ENCODE measurements around the gene OOSP3.

- no peak for TF ChIP-seq POLR2AphosphoS5 (IDR thresholded peaks at IDR 0.05; ENCODE audit: low read depth, low read length)
- TF ChIP-seq SIN3A (IDR thresholded peaks at IDR 0.05; ENCODE audit: borderline replicate concordance, insufficient read depth, low read length), result no peak
- TF ChIP-seq TAF1 (IDR thresholded peaks at IDR 0.05; ENCODE audit: borderline replicate concordance, insufficient read depth, low read length), result no peak
- no peak for TF ChIP-seq REST (IDR thresholded peaks at IDR 0.05; ENCODE audit: insufficient read depth in 1 of 2, low read depth in 2 of 2, low read length in 2 of 2)
Observed at GRCh38 chr11:59842316-59842715, 36.3 kb upstream of the OOSP3 start.
